A204.1 (cell line): ENCODE data around the gene LATS2.
"Not testable (repeated sequence)": the region's sequence is repeated elsewhere in the genome, so short reads cannot be mapped to it uniquely, and the experiment has no call there.

Source experiments
- FAIRE-seq: peaks from 2 replicates; lab custom pipeline; 2012; peaks lifted over from hg19 to GRCh38; lab: Jason Lieb, UNC

LATS2 gene

GRCh38 chr13:21075011-21075378 is 13.6 kb upstream of the LATS2 start:
- FAIRE-seq, result no peak

DNA sequence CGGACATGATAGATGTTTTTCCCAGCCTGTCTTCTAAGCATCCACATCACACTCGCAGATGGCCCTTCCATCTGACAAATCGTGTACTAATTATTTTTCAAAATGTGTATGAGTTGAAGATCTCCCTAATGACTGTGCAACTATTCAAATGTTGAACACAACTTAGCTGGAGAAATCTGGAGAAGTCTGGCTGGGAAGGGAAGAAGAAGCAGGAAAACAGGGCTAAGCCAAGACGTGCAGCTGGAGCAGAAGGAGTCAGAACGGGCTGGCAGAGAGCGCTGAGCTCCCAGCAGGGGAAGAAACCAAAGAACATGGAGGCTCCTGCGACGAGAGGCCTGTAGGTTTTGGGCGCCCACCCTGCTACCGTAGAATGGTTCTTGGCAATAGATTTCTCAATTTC is 13.2 kb upstream of the LATS2 start:
- FAIRE-seq, result no peak

- no peak for FAIRE-seq
These were observed 10.5 kb upstream of the LATS2 start for GRCh38 chr13:21071924-21072323.

- FAIRE-seq, result no peak
These were observed 9.6 kb upstream of the LATS2 start for GRCh38 chr13:21071015-21071414.

- no peak for FAIRE-seq
These were observed 8.2 kb upstream of the LATS2 start for GRCh38 chr13:21069561-21070004.

- FAIRE-seq, result no peak
These were observed 6.5 kb upstream of the LATS2 start for GRCh38 chr13:21067848-21068247.

DNA sequence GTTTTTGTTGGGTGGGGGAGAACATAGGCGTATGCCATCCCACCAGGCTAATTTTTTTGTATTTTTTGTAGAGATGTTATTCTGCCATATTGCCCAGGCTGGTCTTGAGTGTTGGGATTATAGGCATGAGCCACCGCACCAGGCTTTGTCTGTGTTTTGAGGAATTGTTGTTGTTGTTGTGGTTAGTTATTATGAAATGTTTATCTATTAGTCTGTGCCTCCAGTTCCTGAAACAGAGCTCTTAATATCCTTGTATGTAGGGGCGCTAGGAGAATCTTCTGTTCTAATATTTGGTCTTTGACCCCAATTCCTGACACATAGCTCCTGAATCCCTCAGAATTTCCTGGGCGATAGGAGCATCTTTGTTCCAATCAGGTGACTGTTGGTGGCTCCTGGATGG is 5.6 kb upstream of the LATS2 start:
- FAIRE-seq, result no peak

GRCh38 chr13:21065686-21066085 is 4.3 kb upstream of the LATS2 start:
- FAIRE-seq, result no peak

DNA sequence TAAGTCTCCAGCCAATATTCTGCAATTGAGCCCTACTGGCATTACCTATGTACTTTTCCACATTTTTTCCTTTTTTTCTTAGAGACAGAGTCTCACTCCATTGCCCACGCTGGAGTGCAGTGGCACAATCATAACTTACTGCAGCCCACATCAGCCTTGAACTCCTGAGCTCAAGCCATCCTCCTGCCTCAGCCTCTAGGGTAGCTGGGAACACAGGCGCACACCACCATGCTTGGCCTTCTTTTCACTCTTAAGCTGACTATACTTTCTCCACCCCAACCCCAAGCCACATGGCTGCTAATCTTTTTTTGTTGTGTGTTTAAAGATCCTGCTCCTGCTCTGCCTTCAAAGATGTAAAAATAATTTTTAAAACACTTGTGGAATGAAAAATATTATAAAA is 1.6 kb upstream of the LATS2 start:
- FAIRE-seq, result no peak

DNA sequence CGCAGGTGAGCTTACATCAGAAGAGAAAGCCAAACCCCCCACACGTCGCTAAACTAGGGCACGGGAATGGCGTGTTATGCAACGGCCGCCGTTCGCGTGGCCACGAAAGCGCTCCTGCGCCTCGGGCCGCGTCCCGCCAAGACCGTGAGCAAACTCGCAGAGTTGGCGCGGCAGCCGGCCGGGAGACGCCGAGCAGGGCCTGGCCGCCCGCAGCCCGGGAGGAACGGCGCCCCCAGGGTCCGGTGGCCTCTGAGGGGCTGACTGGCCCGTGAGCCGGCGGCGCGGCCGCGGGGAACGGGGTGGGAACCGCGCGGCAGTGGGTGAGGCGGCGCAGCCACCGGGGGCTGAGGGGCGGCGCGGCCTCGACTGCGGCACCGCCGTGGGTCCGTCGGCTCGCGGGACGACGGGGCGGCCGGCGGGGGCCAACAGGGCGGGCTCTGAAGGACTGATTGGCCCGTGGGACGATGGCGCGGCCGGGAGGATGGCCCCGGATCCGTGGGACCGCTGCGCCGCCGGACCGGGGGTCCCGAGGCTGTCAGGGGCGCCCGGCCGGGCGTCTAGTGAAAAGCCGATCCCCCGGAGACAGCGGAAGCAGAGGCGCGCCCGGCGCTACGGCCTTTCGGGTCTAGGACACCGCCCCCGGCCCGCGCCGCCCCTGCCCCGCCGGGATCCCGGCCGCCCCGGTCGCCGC is 903 bp downstream of the LATS2 start:
- no peak for FAIRE-seq

DNA sequence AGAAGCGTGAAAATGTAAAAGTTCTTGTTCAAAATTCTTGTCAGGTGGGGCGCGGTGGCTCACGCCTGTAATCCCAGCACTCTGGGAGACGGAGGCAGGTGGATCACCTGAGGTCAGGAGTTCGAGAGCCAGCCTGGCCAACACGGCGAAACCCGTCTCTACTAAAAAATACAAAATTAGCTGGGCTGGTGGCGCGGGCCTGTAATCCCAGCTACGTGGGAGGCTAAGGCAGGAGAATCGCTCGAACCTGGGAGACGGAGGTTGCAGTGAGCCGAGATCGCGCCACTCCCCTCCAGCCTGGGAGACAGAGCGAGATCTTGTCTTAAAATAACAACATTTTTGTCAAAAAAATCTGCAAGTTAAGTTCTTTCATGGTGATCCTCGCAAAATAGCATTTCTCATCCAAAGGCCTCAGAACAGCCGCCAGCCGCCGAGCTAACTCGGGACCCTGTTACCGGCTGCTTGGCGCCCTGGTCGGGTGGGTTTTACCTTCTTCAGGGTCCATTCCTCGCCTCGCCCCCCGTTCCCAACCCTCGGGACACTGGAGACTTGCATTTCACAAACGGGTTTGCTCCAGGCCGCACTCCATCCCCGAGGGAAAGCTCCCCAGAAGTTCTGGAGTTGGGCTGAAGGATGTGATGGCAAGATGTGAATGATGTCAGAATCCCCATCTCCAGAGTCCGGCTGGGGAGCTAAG is 1.6 kb downstream of the LATS2 start:
- FAIRE-seq, result no peak

DNA sequence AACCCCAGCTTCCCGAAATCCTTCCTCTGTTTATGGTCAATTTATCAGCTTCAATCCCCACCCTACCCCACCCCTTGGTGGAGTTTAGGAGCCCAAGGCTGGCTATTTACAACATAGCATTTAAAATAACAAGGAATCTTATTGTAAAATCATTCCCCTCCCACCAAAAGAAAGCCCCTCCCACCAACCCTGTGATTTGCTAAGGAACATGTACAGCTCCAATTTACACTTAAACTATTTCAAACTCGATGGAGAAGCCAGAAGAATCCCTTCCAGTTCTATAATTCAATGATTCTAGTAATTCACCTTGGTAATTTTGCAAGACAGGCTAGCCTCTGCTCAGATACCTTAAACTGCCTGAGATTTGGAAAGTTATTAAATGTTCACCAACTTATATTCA is 3.0 kb downstream of the LATS2 start:
- FAIRE-seq, result peak; percentile 58

DNA sequence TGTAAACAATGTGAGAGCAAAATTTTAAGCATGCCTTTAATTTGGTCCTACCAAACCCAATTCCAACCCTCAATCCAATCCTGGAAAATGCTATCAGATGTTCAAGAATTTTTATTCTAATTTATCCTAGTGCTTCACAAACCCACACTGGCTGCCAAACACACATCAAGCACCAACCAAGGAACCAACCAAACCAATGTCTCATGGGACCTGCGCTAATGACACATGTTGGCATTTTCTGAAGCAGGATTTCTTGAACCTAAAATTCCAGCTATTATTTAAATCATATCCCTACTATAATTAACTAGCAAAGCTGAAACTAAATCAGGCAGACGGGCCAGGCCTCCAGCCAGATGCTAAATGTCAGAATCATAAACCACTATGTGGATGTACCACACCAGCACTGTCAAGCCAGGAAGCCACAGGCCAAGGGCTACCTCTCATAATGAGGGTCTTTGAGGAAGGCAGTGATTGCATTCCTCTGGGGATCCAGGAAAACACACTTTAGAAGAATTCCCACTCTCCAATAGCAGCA is 5.8 kb downstream of the LATS2 start:
- FAIRE-seq, result no peak

DNA sequence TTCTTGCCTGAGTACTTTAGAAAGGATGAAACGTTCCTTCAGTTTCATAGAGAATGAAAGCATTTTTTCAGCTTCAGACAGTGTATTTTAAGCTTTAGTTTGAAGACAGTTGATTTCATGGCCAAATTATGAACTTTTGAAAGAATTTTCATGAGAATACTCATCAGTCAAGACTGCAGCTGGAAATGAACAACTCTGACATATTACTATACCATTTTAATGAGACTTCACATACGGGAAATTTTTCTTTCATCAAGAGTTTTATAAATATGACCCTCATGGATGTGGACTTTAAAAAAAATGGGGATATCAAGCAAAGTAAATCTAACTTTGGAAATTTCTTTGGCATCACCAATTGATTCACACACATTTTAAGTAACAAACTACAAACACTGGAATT is 6.4 kb downstream of the LATS2 start:
- FAIRE-seq, result no peak

DNA sequence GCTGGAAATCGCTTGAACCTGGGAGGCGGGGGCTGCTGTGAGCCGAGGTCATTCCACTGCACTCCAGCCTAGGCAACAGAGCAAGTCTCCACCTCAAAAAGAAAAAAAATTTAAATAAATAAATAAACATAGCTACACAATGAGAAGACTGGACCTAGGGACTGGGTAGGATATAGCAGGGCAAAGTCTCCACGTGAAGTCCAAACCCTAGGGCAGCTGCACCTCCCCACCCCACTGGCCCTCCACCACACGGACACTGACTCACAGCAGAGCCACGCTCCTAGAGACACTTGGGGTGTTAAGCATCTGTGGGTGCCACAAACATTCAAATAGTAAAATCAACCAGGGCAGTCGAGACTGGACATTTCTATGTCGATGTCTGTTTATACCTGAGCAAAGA is 7.1 kb downstream of the LATS2 start:
- FAIRE-seq, result no peak

GRCh38 chr13:21053231-21053630 is 8.2 kb downstream of the LATS2 start:
- FAIRE-seq, result no peak

DNA sequence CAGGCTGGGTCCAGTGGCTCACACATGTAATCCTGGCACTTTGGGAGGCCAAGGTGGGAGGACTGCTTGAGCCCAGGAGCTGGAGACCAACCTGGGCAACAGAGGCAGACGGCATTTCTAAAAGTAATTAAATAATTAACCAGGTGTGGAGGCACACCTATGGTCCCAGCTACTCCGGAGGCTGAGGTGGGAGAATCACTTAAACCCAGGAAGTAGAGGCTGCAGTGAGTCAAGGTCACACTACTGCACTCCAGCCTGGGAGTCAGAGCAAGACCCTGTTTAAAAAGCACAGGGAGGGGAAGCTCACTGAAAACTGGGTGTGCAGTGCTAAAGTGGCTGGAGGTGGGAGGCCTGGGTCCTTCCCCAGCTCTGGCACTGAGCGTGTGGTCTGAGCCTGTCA is 9.7 kb downstream of the LATS2 start:
- FAIRE-seq, result no peak

- FAIRE-seq, result no peak
These were observed 10.8 kb downstream of the LATS2 start for GRCh38 chr13:21050288-21051197.

GRCh38 chr13:21049731-21050130 is 11.7 kb downstream of the LATS2 start:
- FAIRE-seq, result not testable (repeated sequence)

DNA sequence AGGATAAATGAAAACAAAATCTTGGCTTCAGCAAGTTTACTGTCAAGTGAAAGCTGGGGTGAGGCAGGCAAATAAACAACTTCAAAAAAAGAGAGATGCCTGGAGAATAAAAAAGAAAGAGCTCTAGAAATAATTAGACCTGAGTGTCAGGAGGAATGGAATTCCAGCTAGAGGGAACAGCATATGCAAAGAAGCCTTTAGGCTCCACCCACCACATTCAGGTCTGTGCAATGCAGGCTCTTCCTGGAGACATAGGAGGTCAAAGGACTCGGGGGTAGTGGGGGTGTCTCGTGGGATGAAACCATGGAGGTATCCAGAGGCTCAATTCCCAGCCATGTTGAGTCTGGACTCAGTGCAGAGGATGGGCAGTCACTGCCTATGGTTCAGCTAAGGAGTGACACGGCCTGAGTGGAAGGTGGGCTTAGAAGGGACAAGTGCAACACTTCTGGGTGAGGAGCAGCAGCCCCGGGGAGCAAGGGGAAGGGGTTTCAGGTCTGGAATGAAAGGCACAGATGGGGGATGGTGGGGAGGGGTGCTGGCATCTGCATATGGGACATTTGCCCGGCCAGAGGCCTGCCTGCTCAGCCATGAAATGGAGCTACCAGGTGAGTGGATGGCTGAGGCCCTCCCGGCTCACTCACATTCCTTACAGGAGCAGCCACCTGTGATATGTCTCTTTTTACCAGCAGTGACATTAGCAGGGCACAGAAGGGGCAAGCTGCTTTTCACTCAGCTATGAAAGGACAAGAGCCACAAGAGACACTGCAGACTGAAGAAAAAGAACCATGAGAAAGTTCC is 12.3 kb downstream of the LATS2 start:
- no peak for FAIRE-seq

GRCh38 chr13:21047591-21048282 is 13.6 kb downstream of the LATS2 start:
- FAIRE-seq, result no peak
